ENCODE measurements around the gene TMEM163. TPM values are rescaled to one million over a fixed set of nuclear protein-coding genes. Genes with fewer than 3 reads are reported as not detected.

Gene TMEM163
- polyA plus RNA-seq, 3 donors, result 0.01 TPM; not detected in 2

DNA sequence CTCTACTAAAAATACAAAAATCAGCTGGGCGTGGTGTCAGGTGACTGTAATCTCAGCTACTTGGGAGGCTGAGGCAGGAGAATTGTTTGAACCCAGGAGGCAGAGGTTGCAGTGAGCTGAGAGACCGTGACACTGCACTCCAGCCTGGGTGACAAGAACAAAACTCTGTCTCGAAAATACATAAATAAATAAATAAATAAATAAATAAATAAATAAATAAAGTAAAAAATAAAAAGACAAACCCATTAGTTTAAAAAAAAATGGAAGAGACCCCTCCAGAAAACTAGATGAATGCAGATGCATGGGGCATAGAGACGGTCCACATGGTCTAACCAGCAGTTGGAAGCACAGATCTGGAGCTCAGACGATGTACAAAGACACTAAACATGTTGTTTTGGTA is 18.1 kb downstream of the TMEM163 start:
- peaks cover 2% of the 10 kb centered on the region for H3K4me1 Mint-ChIP-seq
- DNase-seq, result no peak
- no peak overlapping the region for H3K4me2 ChIP-seq (replicated peaks; ENCODE audit: extremely low read depth, low read length, poor library complexity, severe bottlenecking)
- H3K27me3 ChIP-seq (ENCODE audit: control insufficient read depth in 2 of 2, insufficient read depth in 2 of 2, low read length in 2 of 2), result peaks cover 0 to 4% of the 10 kb centered on the region in 2 donors
- H3K9me3 ChIP-seq (replicated peaks in 1 of 2; ENCODE audit: control insufficient read depth in 1 of 2, insufficient read depth in 1 of 2, low read length in 2 of 2), result no peaks in the 10 kb centered on the region
- H3K36me3 Mint-ChIP-seq, result no peaks in the 10 kb centered on the region
- peaks cover 0 to 8% (median 0%) of the 10 kb centered on the region in 7 donors for H3K9me3 Mint-ChIP-seq
- no peaks in the 10 kb centered on the region for H4K20me1 ChIP-seq (ENCODE audit: insufficient read depth, low read length)
- no CpG with 5 or more reads among the region's 5 CpGs for WGBS (ENCODE audit: insufficient coverage)
- H3K27ac ChIP-seq (ENCODE audit: low read depth in 1 of 2, low read length in 2 of 2), result no peak overlapping the region
- TF ChIP-seq, protein P1, sequence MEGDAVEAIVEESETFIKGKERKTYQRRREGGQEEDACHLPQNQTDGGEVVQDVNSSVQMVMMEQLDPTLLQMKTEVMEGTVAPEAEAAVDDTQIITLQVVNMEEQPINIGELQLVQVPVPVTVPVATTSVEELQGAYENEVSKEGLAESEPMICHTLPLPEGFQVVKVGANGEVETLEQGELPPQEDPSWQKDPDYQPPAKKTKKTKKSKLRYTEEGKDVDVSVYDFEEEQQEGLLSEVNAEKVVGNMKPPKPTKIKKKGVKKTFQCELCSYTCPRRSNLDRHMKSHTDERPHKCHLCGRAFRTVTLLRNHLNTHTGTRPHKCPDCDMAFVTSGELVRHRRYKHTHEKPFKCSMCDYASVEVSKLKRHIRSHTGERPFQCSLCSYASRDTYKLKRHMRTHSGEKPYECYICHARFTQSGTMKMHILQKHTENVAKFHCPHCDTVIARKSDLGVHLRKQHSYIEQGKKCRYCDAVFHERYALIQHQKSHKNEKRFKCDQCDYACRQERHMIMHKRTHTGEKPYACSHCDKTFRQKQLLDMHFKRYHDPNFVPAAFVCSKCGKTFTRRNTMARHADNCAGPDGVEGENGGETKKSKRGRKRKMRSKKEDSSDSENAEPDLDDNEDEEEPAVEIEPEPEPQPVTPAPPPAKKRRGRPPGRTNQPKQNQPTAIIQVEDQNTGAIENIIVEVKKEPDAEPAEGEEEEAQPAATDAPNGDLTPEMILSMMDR (IDR thresholded peaks at IDR 0.05), result no peak
- no peaks in the 10 kb centered on the region for H3K36me3 ChIP-seq (replicated peaks in 1 of 2; ENCODE audit: control insufficient read depth in 1 of 2, insufficient read depth in 2 of 2, low read length in 2 of 2)
- no peak overlapping the region for H3K4me3 ChIP-seq (replicated peaks in 1 of 3; ENCODE audit: low read depth in 2 of 3, low read length in 3 of 3)
- H2AFZ ChIP-seq (ENCODE audit: insufficient read depth, low read depth, low read length, poor library complexity, severe bottlenecking), result no peak overlapping the region
- H3K4me3 Mint-ChIP-seq, result no peak overlapping the region
- no peaks in the 10 kb centered on the region for H3K79me2 ChIP-seq (ENCODE audit: insufficient read depth, low read length)
- H3K27ac Mint-ChIP-seq, result no peak overlapping the region
- H3K27me3 Mint-ChIP-seq (ENCODE audit: low read depth in 3 of 3), result peaks cover 3 to 17% (median 12%) of the 10 kb centered on the region in 3 donors
- intact Hi-C loops (cut with micrococcal nuclease), result no loop called here
- no peak overlapping the region for H3K9ac ChIP-seq (ENCODE audit: insufficient read depth, low read length, poor library complexity, severe bottlenecking)
- no peaks in the 10 kb centered on the region for H3K4me1 ChIP-seq (ENCODE audit: control insufficient read depth in 1 of 2, insufficient read depth in 2 of 2, low read length in 2 of 2)

DNA sequence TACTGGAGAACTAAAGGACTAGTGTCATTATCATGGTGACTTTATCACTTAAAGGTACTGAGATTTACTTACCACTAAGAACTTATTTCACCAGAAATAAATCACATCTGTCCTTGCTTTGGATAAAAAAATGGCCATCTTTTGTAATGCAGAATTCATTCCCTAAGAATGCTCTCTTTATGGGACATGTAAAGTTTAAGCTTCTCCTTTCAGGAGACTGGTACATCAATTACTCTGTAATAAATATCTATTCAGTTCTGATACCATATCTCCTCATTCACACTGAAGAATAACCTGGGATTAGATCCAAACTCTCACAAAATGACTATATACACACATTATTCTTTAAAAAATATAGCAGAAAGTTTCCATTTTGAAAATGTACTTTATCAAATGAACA is 24.4 kb downstream of the TMEM163 start:
- no peaks in the 10 kb centered on the region for H3K36me3 ChIP-seq (replicated peaks in 1 of 2; ENCODE audit: control insufficient read depth in 1 of 2, insufficient read depth in 2 of 2, low read length in 2 of 2)
- no peak overlapping the region for H3K4me2 ChIP-seq (replicated peaks; ENCODE audit: extremely low read depth, low read length, poor library complexity, severe bottlenecking)
- H3K27me3 Mint-ChIP-seq (ENCODE audit: low read depth in 3 of 3), result peaks cover 0 to 2% (median 0%) of the 10 kb centered on the region in 3 donors
- H3K9me3 Mint-ChIP-seq, result no peaks in the 10 kb centered on the region
- no peak overlapping the region for H3K9ac ChIP-seq (ENCODE audit: insufficient read depth, low read length, poor library complexity, severe bottlenecking)
- H2AFZ ChIP-seq (ENCODE audit: insufficient read depth, low read depth, low read length, poor library complexity, severe bottlenecking), result no peak overlapping the region
- H3K4me1 Mint-ChIP-seq, result no peaks in the 10 kb centered on the region
- no peak overlapping the region for H3K4me3 ChIP-seq (replicated peaks in 1 of 3; ENCODE audit: low read depth in 2 of 3, low read length in 3 of 3)
- intact Hi-C loops (cut with micrococcal nuclease), result no loop called here
- TF ChIP-seq, protein P1 (IDR thresholded peaks at IDR 0.05), result no peak
- H3K27ac Mint-ChIP-seq, result no peak overlapping the region
- H3K79me2 ChIP-seq (ENCODE audit: insufficient read depth, low read length), result no peaks in the 10 kb centered on the region
- H3K27ac ChIP-seq (ENCODE audit: low read depth in 1 of 2, low read length in 2 of 2), result no peak overlapping the region
- H3K4me1 ChIP-seq (ENCODE audit: control insufficient read depth in 1 of 2, insufficient read depth in 2 of 2, low read length in 2 of 2), result no peaks in the 10 kb centered on the region
- no peaks in the 10 kb centered on the region for H3K9me3 ChIP-seq (replicated peaks in 1 of 2; ENCODE audit: control insufficient read depth in 1 of 2, insufficient read depth in 1 of 2, low read length in 2 of 2)
- DNase-seq, result no peak
- no peaks in the 10 kb centered on the region for H3K27me3 ChIP-seq (ENCODE audit: control insufficient read depth in 2 of 2, insufficient read depth in 2 of 2, low read length in 2 of 2)
- no peaks in the 10 kb centered on the region for H3K36me3 Mint-ChIP-seq
- no peak overlapping the region for H3K4me3 Mint-ChIP-seq
- H4K20me1 ChIP-seq (ENCODE audit: insufficient read depth, low read length), result no peaks in the 10 kb centered on the region
